SK-N-SH treated with all-trans-retinoic acid at 6 μM for 48 hours (cell line): ENCODE data around the gene ADI1.

ENCODE experiments used
- BACH2 ChIP-seq: fragments of 250-450 bp; sonication (Bioruptor Pico); IDR thresholded peaks from 2 replicates; pipeline ENCODE4 v1.9.0; 2021; ENCODE audit warnings: mild to moderate bottlenecking, borderline replicate concordance
- CREB5 ChIP-seq: fragments of 250-450 bp; sonication (Bioruptor Pico); IDR thresholded peaks from 2 replicates; pipeline ENCODE4 v1.5.1; 2020; ENCODE audit warnings: low read depth, mild to moderate bottlenecking, moderate library complexity
- CSDC2 ChIP-seq: fragments of 250-450 bp; sonication (Bioruptor Pico); IDR thresholded peaks from 2 replicates; pipeline ENCODE4 v1.5.0; 2020; ENCODE audit warnings: mild to moderate bottlenecking, moderate library complexity
- ESRRG ChIP-seq: fragments of 250-450 bp; sonication (Bioruptor Pico); IDR thresholded peaks from 2 replicates; pipeline ENCODE4 v1.6.1; 2021; ENCODE audit warnings: mild to moderate bottlenecking
- GLIS3 ChIP-seq: fragments of 250-450 bp; sonication (Bioruptor Pico); IDR thresholded peaks from 2 replicates; pipeline ENCODE4 v1.5.0; 2020; ENCODE audit warnings: mild to moderate bottlenecking, moderate library complexity
- ISL1 ChIP-seq: fragments of 250-450 bp; sonication (Bioruptor Pico); IDR thresholded peaks from 2 replicates; pipeline ENCODE4 v2.1.2; 2022; ENCODE audit warnings: mild to moderate bottlenecking, moderate library complexity
- PATZ1 ChIP-seq: fragments of 250-450 bp; sonication (Bioruptor Pico); IDR thresholded peaks from 2 replicates; pipeline ENCODE4 v1.8.0; 2020; ENCODE audit warnings: mild to moderate bottlenecking, moderate library complexity, borderline replicate concordance
- RARB ChIP-seq: fragments of 250-450 bp; sonication (Bioruptor Pico); IDR thresholded peaks from 2 replicates; pipeline ENCODE4 v1.8.0; 2021; ENCODE audit warnings: mild to moderate bottlenecking, moderate library complexity
- TCF4 ChIP-seq: fragments of 250-450 bp; sonication (Bioruptor Pico); IDR thresholded peaks from 2 replicates; pipeline ENCODE4 v1.8.0; 2021; ENCODE audit warnings: mild to moderate bottlenecking, moderate library complexity, borderline replicate concordance
- TSHZ2 ChIP-seq: fragments of 250-450 bp; sonication (Bioruptor Pico); IDR thresholded peaks from 2 replicates; pipeline ENCODE4 v1.5.0; 2020; ENCODE audit warnings: mild to moderate bottlenecking, moderate library complexity
- ZC3H10 ChIP-seq: fragments of 250-450 bp; sonication (Bioruptor Pico); IDR thresholded peaks from 2 replicates; pipeline ENCODE4 v1.5.1; 2021; ENCODE audit warnings: mild to moderate bottlenecking, moderate library complexity
- ZFP3 ChIP-seq: fragments of 250-450 bp; sonication (Bioruptor Pico); IDR thresholded peaks from 2 replicates; pipeline ENCODE4 v1.5.0; 2020; ENCODE audit warnings: mild to moderate bottlenecking, moderate library complexity
- ZNF565 ChIP-seq: fragments of 450-650 bp; formaldehyde crosslinking; conservative IDR thresholded peaks from 2 replicates; pipeline ENCODE4 v1.5.0; 2020; ENCODE audit warnings: low read depth, mild to moderate bottlenecking, moderate library complexity

DNA sequence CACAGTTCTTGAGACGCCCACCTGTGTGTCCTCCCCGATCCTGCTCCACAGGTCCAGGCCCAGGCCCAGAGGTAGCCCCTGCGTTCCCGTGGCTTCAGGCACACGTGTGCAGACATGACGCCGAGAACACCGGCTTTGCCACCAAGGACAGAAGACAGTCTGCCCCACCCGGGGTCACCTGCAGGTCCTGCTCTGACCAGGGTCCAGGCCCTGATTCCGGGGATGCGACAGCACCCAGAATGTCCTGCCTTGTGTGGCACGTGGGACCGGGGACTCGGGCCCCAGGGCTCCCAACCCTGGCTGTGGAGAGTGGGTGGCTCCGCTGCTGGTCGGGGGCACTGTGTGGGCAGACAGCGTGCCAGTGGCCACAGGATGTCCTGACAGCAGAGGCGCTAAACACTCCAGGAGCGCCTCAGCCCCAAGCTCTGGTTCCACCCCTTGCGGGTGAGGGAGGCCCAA, 36.9 kb downstream of the ADI1 start:
- TF ChIP-seq ISL1 (no peak), ZNF565 (CRISPR knock-in tag) (no peak), PATZ1 (CRISPR knock-in tag) (no peak), ZC3H10 (CRISPR knock-in tag) (no peak), RARB (CRISPR knock-in tag) (no peak), CREB5 (no peak), TSHZ2 (CRISPR knock-in tag) (no peak), ZFP3 (CRISPR knock-in tag) (no peak), TCF4 (CRISPR knock-in tag) (no peak), ESRRG (CRISPR knock-in tag) (no peak), BACH2 (CRISPR knock-in tag) (no peak), CSDC2 (CRISPR knock-in tag) (no peak), GLIS3 (no peak)
